DMS79 treated with DMSO at 0.1 percent for 48 hours (cell line): Measurements from ENCODE around the gene RNF4.
"Not testable (repeated sequence)": the region's sequence is repeated elsewhere in the genome, so short reads cannot be mapped to it uniquely, and the experiment has no call there.

Source experiments
- DNase-seq: peaks from one replicate; lab custom pipeline; 2025; lab: John Stamatoyannopoulos, UW

RNF4 gene

DNA sequence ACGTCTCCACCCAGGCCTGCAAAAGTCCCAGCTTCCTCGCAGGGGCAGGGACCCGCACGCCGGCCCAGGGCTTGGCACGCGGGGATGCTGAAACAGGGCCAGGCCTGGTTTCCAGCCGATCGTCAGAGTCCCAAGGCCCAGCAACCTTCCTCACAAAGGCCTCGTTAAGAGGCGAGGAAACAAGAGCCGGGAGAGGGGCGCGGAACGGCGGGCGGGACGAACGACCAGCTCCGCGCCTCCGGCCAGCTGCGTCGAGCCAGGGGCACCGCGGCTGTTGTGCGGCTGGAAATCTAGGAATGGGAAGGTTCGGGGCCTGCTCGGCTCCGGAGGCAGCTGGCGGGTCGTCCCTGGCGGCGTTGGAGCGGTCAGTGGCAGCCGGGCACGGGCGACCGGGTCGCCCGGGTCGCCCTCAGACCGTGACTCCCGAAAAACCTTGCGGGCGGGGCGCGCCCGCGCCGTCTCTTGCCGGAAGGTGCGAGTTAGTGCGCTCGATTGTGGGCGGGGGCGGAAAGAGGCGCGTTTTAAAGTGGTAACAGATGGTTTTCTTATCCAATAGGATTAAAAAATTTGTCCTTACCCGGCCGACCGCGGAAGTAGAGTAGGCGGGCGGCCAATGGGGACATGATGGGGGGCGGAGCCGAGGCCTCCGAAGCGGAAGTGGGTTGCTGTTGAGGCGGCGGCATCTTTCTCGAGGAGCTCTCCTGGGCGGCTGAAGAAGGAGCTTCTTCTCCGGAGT, at the start of gene RNF4:
TSS of gene RNF4 (plus strand) at position 651 of the 736 bp plus-strand sequence. CDS start 21,388 bp downstream, outside the sequence.
- DNase-seq, result peak; percentile 89

DNA sequence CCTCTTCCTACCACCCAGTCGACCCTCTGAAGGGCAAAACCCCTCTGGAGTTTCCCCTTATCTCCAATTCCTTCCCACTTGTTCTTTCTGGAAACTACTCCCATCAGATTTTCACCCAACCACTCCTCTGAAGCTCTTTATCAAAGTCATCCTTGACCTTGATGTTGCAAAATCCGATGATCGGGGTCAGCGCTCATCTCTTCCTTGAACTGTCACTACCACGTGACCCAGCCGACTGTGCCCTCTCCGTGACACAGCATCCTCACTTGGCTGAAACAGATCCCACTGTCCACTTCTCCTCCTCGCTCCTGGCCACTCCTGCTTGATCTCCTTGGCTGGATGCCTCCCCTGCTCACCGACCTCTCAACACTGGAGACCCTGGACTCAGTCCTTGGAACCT, 49.1 kb upstream of the RNF4 start:
- no peak for DNase-seq

DNA sequence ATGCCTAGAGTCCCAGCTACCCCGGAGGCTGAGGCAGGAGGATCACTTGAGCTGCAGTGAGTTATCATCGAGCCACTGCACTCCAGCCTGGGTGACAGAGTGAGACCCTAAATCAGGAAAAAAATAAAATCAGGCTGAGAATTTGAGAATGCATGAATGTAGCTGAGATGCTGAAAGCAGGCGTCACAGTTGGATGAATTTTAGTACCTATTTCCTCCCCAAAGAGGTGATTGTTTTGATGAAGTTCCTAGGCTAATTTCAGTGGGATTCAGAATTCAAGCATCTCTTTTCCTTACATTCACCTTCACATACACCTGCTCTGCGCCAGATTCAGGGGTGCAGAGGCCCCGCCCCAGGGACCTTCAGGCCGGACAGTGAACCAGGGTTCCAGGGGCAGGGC, 47.0 kb upstream of the RNF4 start:
- DNase-seq, result no peak

GRCh38 chr4:2423066-2423465, 45.8 kb upstream of the RNF4 start:
- no peak for DNase-seq

- DNase-seq, result no peak
Measured at GRCh38 chr4:2423695-2424094, 45.2 kb upstream of the RNF4 start.

- no peak for DNase-seq
Measured at GRCh38 chr4:2424581-2424980, 44.3 kb upstream of the RNF4 start.

GRCh38 chr4:2425386-2426068, 43.4 kb upstream of the RNF4 start:
- DNase-seq, result no peak

DNA sequence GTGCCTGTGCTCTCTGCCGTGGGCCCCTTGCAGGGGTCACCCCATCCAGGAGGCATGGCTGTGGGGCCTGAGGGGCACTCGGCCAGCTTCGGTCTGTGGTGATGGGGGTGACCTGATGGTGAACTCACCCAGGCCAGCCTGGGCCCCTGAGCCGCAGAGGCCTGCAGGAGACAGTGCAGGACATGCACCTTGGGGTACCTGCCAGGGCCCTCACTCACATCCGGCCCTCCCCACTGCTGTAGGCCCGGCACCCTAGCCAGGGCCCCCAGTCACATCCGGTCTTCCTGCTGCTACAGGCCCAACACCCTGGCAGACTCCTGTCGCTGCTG, 42.9 kb upstream of the RNF4 start:
- no peak for DNase-seq

DNA sequence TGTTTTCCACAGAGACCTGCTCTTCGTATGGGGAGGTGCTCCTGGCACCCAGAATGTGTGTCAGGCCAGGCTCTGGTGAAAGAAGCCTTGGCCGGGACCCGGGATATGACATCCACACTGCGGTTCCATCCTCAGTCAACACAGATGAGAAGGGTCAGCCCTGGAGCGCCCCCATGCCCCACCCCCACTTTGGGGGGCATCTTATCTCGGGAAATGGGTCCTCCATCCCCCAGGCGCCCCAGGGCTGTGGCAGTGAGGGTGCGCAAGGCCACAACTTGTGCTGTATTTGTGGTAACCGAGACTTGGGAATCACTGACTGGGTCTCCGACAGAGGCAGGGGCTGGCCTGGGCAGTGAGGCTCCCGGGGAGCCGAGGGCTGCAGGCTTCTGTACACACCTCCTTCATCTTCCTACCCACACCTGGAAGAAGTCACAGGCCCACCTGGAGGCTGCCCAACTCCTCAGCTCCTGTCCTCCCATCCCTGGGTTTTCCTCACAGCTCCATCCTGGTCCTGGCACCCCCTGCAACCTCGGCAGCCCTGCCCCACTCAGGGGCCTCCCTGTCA, 42.1 kb upstream of the RNF4 start:
- DNase-seq, result no peak

DNA sequence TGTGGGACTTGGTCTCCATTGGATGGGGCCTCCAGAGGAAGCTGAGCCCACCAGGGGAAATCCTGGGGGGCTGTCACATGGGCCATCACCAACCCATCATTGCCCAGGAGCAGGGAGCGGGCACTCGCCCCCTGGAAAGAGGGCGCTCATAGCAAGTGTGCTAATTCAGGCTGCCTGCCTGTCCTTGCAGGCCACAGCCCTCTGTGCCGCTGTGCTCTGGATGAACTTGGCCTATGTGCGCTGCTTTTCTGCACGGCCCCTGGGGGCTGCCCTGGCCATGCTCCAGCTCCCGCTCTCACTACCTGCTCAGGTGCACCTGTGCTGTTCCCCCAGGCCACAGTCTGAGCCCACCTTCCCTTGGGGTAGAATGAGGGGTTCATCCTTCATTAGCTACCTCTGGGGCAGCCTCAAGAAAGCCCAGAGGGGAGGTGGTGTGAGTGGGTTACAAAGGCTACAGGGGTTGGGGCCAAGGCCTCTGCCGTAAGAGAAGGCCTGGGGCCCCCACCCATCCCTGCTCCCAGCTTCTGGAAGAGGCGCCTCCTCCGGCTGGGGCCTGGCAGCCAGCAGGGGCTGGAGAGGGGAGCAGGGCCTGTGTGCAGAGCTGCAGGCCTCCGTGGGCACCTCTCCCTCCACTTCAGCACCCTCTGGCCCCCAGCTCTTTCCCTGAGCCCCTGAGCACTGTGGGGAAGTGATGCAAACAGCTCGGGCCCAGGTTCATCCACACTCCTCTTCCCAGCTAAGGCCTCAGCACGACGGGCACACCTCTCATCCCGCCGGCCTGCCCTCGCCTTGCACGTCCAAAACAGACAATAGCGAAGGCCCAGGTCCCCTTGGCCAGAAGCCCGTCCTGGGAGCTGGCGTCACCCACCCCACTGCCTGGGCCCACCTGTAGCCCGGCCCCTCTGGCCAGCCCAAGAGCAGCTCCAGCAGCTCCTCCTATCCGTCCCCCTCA, 41.2 kb upstream of the RNF4 start:
- no peak for DNase-seq

- DNase-seq, result no peak
Measured at GRCh38 chr4:2428496-2429213, 40.3 kb upstream of the RNF4 start.

- DNase-seq, result not testable (repeated sequence)
Measured at GRCh38 chr4:2429945-2430757, 38.8 kb upstream of the RNF4 start.

GRCh38 chr4:2432004-2432403, 36.9 kb upstream of the RNF4 start:
- no peak for DNase-seq

GRCh38 chr4:2432991-2433530, 35.8 kb upstream of the RNF4 start:
- DNase-seq, result no peak

DNA sequence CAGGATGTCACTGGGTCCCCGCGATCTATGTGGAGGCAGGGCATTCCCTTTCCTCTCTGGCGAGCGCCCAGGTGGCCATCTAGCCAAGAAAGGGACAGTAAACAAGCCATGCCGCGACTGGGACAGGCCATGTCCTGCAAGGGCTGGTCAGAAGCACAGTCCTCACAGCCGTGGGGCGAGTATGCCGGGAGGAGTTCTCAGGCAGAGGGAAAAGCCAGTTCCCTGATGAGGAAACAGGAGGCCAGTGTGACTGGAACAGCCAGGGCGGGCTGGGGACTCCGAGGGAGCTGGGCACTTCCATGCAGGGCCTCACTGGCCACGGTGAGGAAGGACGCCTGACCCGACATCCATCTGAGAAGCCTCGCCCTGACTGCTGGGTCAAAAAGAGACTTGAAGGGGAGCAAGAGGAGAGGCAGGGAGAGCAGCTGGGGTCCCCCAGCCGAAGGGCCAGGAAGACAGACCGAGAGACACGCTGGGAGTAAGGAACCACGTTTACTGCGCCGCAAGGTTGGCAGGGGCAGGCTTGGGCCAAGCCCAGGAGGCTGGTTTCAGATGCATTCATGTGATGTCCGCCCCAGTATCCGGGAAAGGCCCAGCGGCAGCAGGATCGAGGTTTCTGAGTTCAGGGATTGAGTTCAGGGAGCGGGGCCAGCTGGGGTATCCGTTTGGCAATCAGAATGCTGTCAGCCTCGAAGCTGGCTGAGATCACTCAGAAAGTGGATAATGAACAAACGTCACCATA, 35.1 kb upstream of the RNF4 start:
- no peak for DNase-seq

GRCh38 chr4:2434420-2434819, 34.5 kb upstream of the RNF4 start:
- DNase-seq, result no peak

GRCh38 chr4:2436301-2436700, 32.6 kb upstream of the RNF4 start:
- DNase-seq, result no peak

- DNase-seq, result no peak
Measured at GRCh38 chr4:2436761-2437474, 32.0 kb upstream of the RNF4 start.
